ENCODE data around the gene E2F6. TPM values are rescaled to one million over a fixed set of nuclear protein-coding genes. Genes with fewer than 3 reads are reported as not detected.

Gene E2F6
- polyA plus RNA-seq, 4 donors, result 4.6 to 15.3 (median 5.7) TPM

GRCh38 chr2:11434443-11434842 lies 31.5 kb downstream of the E2F6 start:
- DNase-seq, result no peak

GRCh38 chr2:11433822-11434221 lies 32.1 kb downstream of the E2F6 start:
- no peak for FAIRE-seq
- DNase-seq, result no peak
- Histone ChIP-seq H3K4me1 (ENCODE audit: control insufficient read depth in 3 of 3, insufficient read depth in 2 of 3, low read depth in 1 of 3, low read length in 2 of 3) (no peaks in the 10 kb centered on the region), H3K27me3 (ENCODE audit: control insufficient read depth in 3 of 3, insufficient read depth in 3 of 3, low read length in 3 of 3) (no peaks in the 10 kb centered on the region), H3K27ac (ENCODE audit: low read depth in 1 of 3, low read length in 2 of 3) (no peak overlapping the region), H3K4me3 (ENCODE audit: low read depth in 1 of 3, low read length in 3 of 3) (no peak overlapping the region), H3K36me3 (ENCODE audit: control insufficient read depth in 3 of 3, insufficient read depth in 2 of 3, low read depth in 1 of 3, low read length in 3 of 3) (no peaks in the 10 kb centered on the region), H3K9me3 (ENCODE audit: control insufficient read depth in 2 of 2, insufficient read depth in 1 of 2, low read depth in 1 of 2, low read length in 1 of 2) (peaks cover 0 to 8% of the 10 kb centered on the region in 2 donors)
- 82 to 89% (median 87%) methylated on average over 5 of the region's 5 CpGs for WGBS, 3 donors

More at GRCh38 chr2:11434443-11434842, 31.5 kb downstream of the E2F6 start:
- H3K27ac ChIP-seq (ENCODE audit: low read depth in 1 of 3, low read length in 2 of 3), result no peak overlapping the region
- no peaks in the 10 kb centered on the region for H3K36me3 ChIP-seq (ENCODE audit: control insufficient read depth in 3 of 3, insufficient read depth in 2 of 3, low read depth in 1 of 3, low read length in 3 of 3)
- 94 to 97% (median 95%) methylated on average over 7 of the region's 7 CpGs for WGBS, 3 donors
- no peaks in the 10 kb centered on the region for H3K27me3 ChIP-seq (ENCODE audit: control insufficient read depth in 3 of 3, insufficient read depth in 3 of 3, low read length in 3 of 3)
- FAIRE-seq, result no peak
- H3K4me1 ChIP-seq (ENCODE audit: control insufficient read depth in 3 of 3, insufficient read depth in 2 of 3, low read depth in 1 of 3, low read length in 2 of 3), result no peaks in the 10 kb centered on the region
- H3K9me3 ChIP-seq (ENCODE audit: control insufficient read depth in 2 of 2, insufficient read depth in 1 of 2, low read depth in 1 of 2, low read length in 1 of 2), result peaks cover 0 to 12% of the 10 kb centered on the region in 2 donors
- no peak overlapping the region for H3K4me3 ChIP-seq (ENCODE audit: low read depth in 1 of 3, low read length in 3 of 3)

- Histone ChIP-seq H3K4me1 (ENCODE audit: control insufficient read depth in 3 of 3, insufficient read depth in 2 of 3, low read depth in 1 of 3, low read length in 2 of 3) (no peaks in the 10 kb centered on the region), H3K27ac (ENCODE audit: low read depth in 1 of 3, low read length in 2 of 3) (no peak overlapping the region), H3K9me3 (ENCODE audit: control insufficient read depth in 2 of 2, insufficient read depth in 1 of 2, low read depth in 1 of 2, low read length in 1 of 2) (peaks cover 0 to 3% of the 10 kb centered on the region in 2 donors), H3K27me3 (ENCODE audit: control insufficient read depth in 3 of 3, insufficient read depth in 3 of 3, low read length in 3 of 3) (no peaks in the 10 kb centered on the region), H3K4me3 (ENCODE audit: low read depth in 1 of 3, low read length in 3 of 3) (no peak overlapping the region), H3K36me3 (ENCODE audit: control insufficient read depth in 3 of 3, insufficient read depth in 2 of 3, low read depth in 1 of 3, low read length in 3 of 3) (no peaks in the 10 kb centered on the region)
- no peak for DNase-seq
- WGBS, 3 donors, result 92 to 95% (median 94%) methylated on average over 5 of the region's 5 CpGs
- no peak for FAIRE-seq
Measured at GRCh38 chr2:11430729-11431128, 35.2 kb downstream of the E2F6 start.

- DNase-seq (no peak), FAIRE-seq (no peak)
- no peaks in the 10 kb centered on the region for H3K36me3 ChIP-seq (ENCODE audit: control insufficient read depth in 3 of 3, insufficient read depth in 2 of 3, low read depth in 1 of 3, low read length in 3 of 3)
- H3K27me3 ChIP-seq (ENCODE audit: control insufficient read depth in 3 of 3, insufficient read depth in 3 of 3, low read length in 3 of 3), result no peaks in the 10 kb centered on the region
- no peak overlapping the region for H3K27ac ChIP-seq (ENCODE audit: low read depth in 1 of 3, low read length in 2 of 3)
- peaks cover 0 to 3% of the 10 kb centered on the region in 2 donors for H3K9me3 ChIP-seq (ENCODE audit: control insufficient read depth in 2 of 2, insufficient read depth in 1 of 2, low read depth in 1 of 2, low read length in 1 of 2)
- no peaks in the 10 kb centered on the region for H3K4me1 ChIP-seq (ENCODE audit: control insufficient read depth in 3 of 3, insufficient read depth in 2 of 3, low read depth in 1 of 3, low read length in 2 of 3)
- H3K4me3 ChIP-seq (ENCODE audit: low read depth in 1 of 3, low read length in 3 of 3), result no peak overlapping the region
Measured at GRCh38 chr2:11427224-11427623, 38.7 kb downstream of the E2F6 start.

- no peaks in the 10 kb centered on the region for H3K27me3 ChIP-seq (ENCODE audit: control insufficient read depth in 3 of 3, insufficient read depth in 3 of 3, low read length in 3 of 3)
- no peak overlapping the region for H3K4me3 ChIP-seq (ENCODE audit: low read depth in 1 of 3, low read length in 3 of 3)
- WGBS, 3 donors, result 88 to 96% (median 89%) methylated on average over 4 of the region's 4 CpGs
- peaks cover 0 to 4% of the 10 kb centered on the region in 2 donors for H3K9me3 ChIP-seq (ENCODE audit: control insufficient read depth in 2 of 2, insufficient read depth in 1 of 2, low read depth in 1 of 2, low read length in 1 of 2)
- no peaks in the 10 kb centered on the region for H3K36me3 ChIP-seq (ENCODE audit: control insufficient read depth in 3 of 3, insufficient read depth in 2 of 3, low read depth in 1 of 3, low read length in 3 of 3)
- H3K4me1 ChIP-seq (ENCODE audit: control insufficient read depth in 3 of 3, insufficient read depth in 2 of 3, low read depth in 1 of 3, low read length in 2 of 3), result no peaks in the 10 kb centered on the region
- DNase-seq, result no peak
- FAIRE-seq, result no peak
- H3K27ac ChIP-seq (ENCODE audit: low read depth in 1 of 3, low read length in 2 of 3), result no peak overlapping the region
Measured at GRCh38 chr2:11422901-11423435, 43.0 kb downstream of the E2F6 start.

- no peaks in the 10 kb centered on the region for H3K36me3 ChIP-seq (ENCODE audit: control insufficient read depth in 3 of 3, insufficient read depth in 2 of 3, low read depth in 1 of 3, low read length in 3 of 3)
- no peak for DNase-seq
- H3K4me1 ChIP-seq (ENCODE audit: control insufficient read depth in 3 of 3, insufficient read depth in 2 of 3, low read depth in 1 of 3, low read length in 2 of 3), result no peaks in the 10 kb centered on the region
- H3K27me3 ChIP-seq (ENCODE audit: control insufficient read depth in 3 of 3, insufficient read depth in 3 of 3, low read length in 3 of 3), result no peaks in the 10 kb centered on the region
- FAIRE-seq, result no peak
- 89 to 91% (median 90%) methylated on average over 5 of the region's 5 CpGs for WGBS, 3 donors
- no peak overlapping the region for H3K4me3 ChIP-seq (ENCODE audit: low read depth in 1 of 3, low read length in 3 of 3)
- H3K9me3 ChIP-seq (ENCODE audit: control insufficient read depth in 2 of 2, insufficient read depth in 1 of 2, low read depth in 1 of 2, low read length in 1 of 2), result peaks cover 0 to 9% of the 10 kb centered on the region in 2 donors
- H3K27ac ChIP-seq (ENCODE audit: low read depth in 1 of 3, low read length in 2 of 3), result no peak overlapping the region
Measured at GRCh38 chr2:11422491-11422865, 43.5 kb downstream of the E2F6 start.

- FAIRE-seq (no peak), DNase-seq (no peak)
- Histone ChIP-seq H3K4me3 (ENCODE audit: low read depth in 1 of 3, low read length in 3 of 3) (no peak overlapping the region), H3K27ac (ENCODE audit: low read depth in 1 of 3, low read length in 2 of 3) (no peak overlapping the region), H3K4me1 (ENCODE audit: control insufficient read depth in 3 of 3, insufficient read depth in 2 of 3, low read depth in 1 of 3, low read length in 2 of 3) (no peaks in the 10 kb centered on the region), H3K36me3 (ENCODE audit: control insufficient read depth in 3 of 3, insufficient read depth in 2 of 3, low read depth in 1 of 3, low read length in 3 of 3) (no peaks in the 10 kb centered on the region), H3K27me3 (ENCODE audit: control insufficient read depth in 3 of 3, insufficient read depth in 3 of 3, low read length in 3 of 3) (no peaks in the 10 kb centered on the region), H3K9me3 (ENCODE audit: control insufficient read depth in 2 of 2, insufficient read depth in 1 of 2, low read depth in 1 of 2, low read length in 1 of 2) (peaks cover 0 to 12% of the 10 kb centered on the region in 2 donors)
- 73 to 80% (median 74%) methylated on average over 7 of the region's 7 CpGs for WGBS, 3 donors
Measured at GRCh38 chr2:11421863-11422490, 44.0 kb downstream of the E2F6 start.

- H3K4me3 ChIP-seq (ENCODE audit: low read depth in 1 of 3, low read length in 3 of 3), result no peak overlapping the region
- WGBS, 3 donors, result 88 to 93% (median 92%) methylated on average over 9 of the region's 9 CpGs
- no peak for FAIRE-seq
Measured at GRCh38 chr2:11420671-11421070, 45.3 kb downstream of the E2F6 start.

GRCh38 chr2:11420190-11420589 lies 45.8 kb downstream of the E2F6 start:
- H3K4me1 ChIP-seq (ENCODE audit: control insufficient read depth in 3 of 3, insufficient read depth in 2 of 3, low read depth in 1 of 3, low read length in 2 of 3), result no peaks in the 10 kb centered on the region
- DNase-seq (no peak), FAIRE-seq (no peak)
- no peak overlapping the region for H3K27ac ChIP-seq (ENCODE audit: low read depth in 1 of 3, low read length in 2 of 3)
- no peaks in the 10 kb centered on the region for H3K27me3 ChIP-seq (ENCODE audit: control insufficient read depth in 3 of 3, insufficient read depth in 3 of 3, low read length in 3 of 3)
- no peak overlapping the region for H3K4me3 ChIP-seq (ENCODE audit: low read depth in 1 of 3, low read length in 3 of 3)
- peaks cover 0 to 12% of the 10 kb centered on the region in 2 donors for H3K9me3 ChIP-seq (ENCODE audit: control insufficient read depth in 2 of 2, insufficient read depth in 1 of 2, low read depth in 1 of 2, low read length in 1 of 2)
- 80 to 90% (median 86%) methylated on average over 2 of the region's 2 CpGs for WGBS, 3 donors
- H3K36me3 ChIP-seq (ENCODE audit: control insufficient read depth in 3 of 3, insufficient read depth in 2 of 3, low read depth in 1 of 3, low read length in 3 of 3), result no peaks in the 10 kb centered on the region

More at GRCh38 chr2:11420671-11421070, 45.3 kb downstream of the E2F6 start:
- DNase-seq, result no peak
- H3K27ac ChIP-seq (ENCODE audit: low read depth in 1 of 3, low read length in 2 of 3), result no peak overlapping the region
- no peaks in the 10 kb centered on the region for H3K4me1 ChIP-seq (ENCODE audit: control insufficient read depth in 3 of 3, insufficient read depth in 2 of 3, low read depth in 1 of 3, low read length in 2 of 3)
- H3K9me3 ChIP-seq (ENCODE audit: control insufficient read depth in 2 of 2, insufficient read depth in 1 of 2, low read depth in 1 of 2, low read length in 1 of 2), result peaks cover 0 to 12% of the 10 kb centered on the region in 2 donors
- no peaks in the 10 kb centered on the region for H3K27me3 ChIP-seq (ENCODE audit: control insufficient read depth in 3 of 3, insufficient read depth in 3 of 3, low read length in 3 of 3)
- no peaks in the 10 kb centered on the region for H3K36me3 ChIP-seq (ENCODE audit: control insufficient read depth in 3 of 3, insufficient read depth in 2 of 3, low read depth in 1 of 3, low read length in 3 of 3)
